Astrocyte (in vitro differentiated cells and primary cell): ENCODE results near the gene CHD6. TPM values are rescaled to one million over a fixed set of nuclear protein-coding genes. Genes with fewer than 3 reads are reported as not detected.

ENCODE experiments used
- DNase-seq: peaks from one replicate; pipeline ENCODE4 v3.0.0-alpha.2; 2010; ENCODE audit warnings: low read depth
- FAIRE-seq: peaks from 2 replicates; lab custom pipeline; 2011; peaks lifted over from hg19 to GRCh38; lab: Jason Lieb, UNC
- H2AFZ ChIP-seq: 2 replicates; pipeline ENCODE4 v1.6.0; 2012; ENCODE audit warnings: low read depth, low read length, inconsistent platforms
- H3K27ac ChIP-seq: 2 replicates; pipeline ENCODE4 v1.5.1; 2011; ENCODE audit warnings: low read depth, low read length, inconsistent platforms
- H3K27me3 ChIP-seq: 2 replicates; pipeline ENCODE4 v1.6.0; 2011; ENCODE audit warnings: low read length, inconsistent platforms; ENCODE audit not compliant: insufficient read depth
- H3K36me3 ChIP-seq: 2 replicates; pipeline ENCODE4 v1.5.1; 2011; ENCODE audit warnings: low read length, inconsistent platforms; ENCODE audit not compliant: insufficient read depth
- H3K4me1 ChIP-seq: 2 replicates; pipeline ENCODE4 v1.5.1; 2011; ENCODE audit warnings: low read length, inconsistent platforms; ENCODE audit not compliant: insufficient read depth
- H3K4me2 ChIP-seq: 2 replicates; pipeline ENCODE4 v1.6.0; 2012; ENCODE audit warnings: low read length, inconsistent platforms
- H3K4me3 ChIP-seq: 2 replicates; pipeline ENCODE4 v1.5.1; 2011; ENCODE audit warnings: low read depth, mild to moderate bottlenecking, low read length, inconsistent platforms; ENCODE audit not compliant: insufficient read depth
- H3K79me2 ChIP-seq: 2 replicates; pipeline ENCODE4 v1.6.0; 2012; ENCODE audit warnings: mild to moderate bottlenecking, low read length, inconsistent platforms; ENCODE audit not compliant: insufficient read depth
- H3K9ac ChIP-seq: 2 replicates; pipeline ENCODE4 v1.6.0; 2012; ENCODE audit warnings: mild to moderate bottlenecking, low read length, inconsistent platforms
- H3K9me3 ChIP-seq: 2 replicates; pipeline ENCODE4 v1.5.1; 2012; ENCODE audit warnings: low read depth, mild to moderate bottlenecking, low read length, inconsistent platforms; ENCODE audit not compliant: insufficient read depth
- H4K20me1 ChIP-seq: 2 replicates; pipeline ENCODE4 v1.6.0; 2012; ENCODE audit warnings: low read length, inconsistent platforms; ENCODE audit not compliant: insufficient read depth
- H3K27ac Mint-ChIP-seq: one replicate; pipeline ENCODE4 v1.8.0; 2021; ENCODE audit warnings: mild to moderate bottlenecking, mixed read lengths; ENCODE audit not compliant: unreplicated experiment
- H3K27me3 Mint-ChIP-seq: one replicate; pipeline ENCODE4 v1.8.0; 2021; ENCODE audit warnings: low read depth, mixed read lengths; ENCODE audit not compliant: unreplicated experiment
- H3K36me3 Mint-ChIP-seq: one replicate; pipeline ENCODE4 v1.8.0; 2021; ENCODE audit warnings: low read depth, mixed read lengths; ENCODE audit not compliant: unreplicated experiment
- H3K4me1 Mint-ChIP-seq: one replicate; pipeline ENCODE4 v1.8.0; 2021; ENCODE audit warnings: low read depth, mixed read lengths; ENCODE audit not compliant: unreplicated experiment
- H3K4me3 Mint-ChIP-seq: one replicate; pipeline ENCODE4 v1.8.0; 2021; ENCODE audit warnings: mild to moderate bottlenecking, moderate library complexity, mixed read lengths; ENCODE audit not compliant: unreplicated experiment
- H3K9me3 Mint-ChIP-seq: one replicate; pipeline ENCODE4 v1.8.0; 2021; ENCODE audit warnings: mild to moderate bottlenecking, mixed read lengths; ENCODE audit not compliant: unreplicated experiment
- EZH2 ChIP-seq: IDR thresholded peaks from 2 replicates; pipeline ENCODE4 v1.6.1; 2012; ENCODE audit warnings: mild to moderate bottlenecking, low read length, inconsistent platforms; ENCODE audit not compliant: insufficient read depth
- total RNA-seq: library from RNA; stranded (reverse); gene quantifications from 2 replicates; pipeline ENCODE4 v1.2.1, GENCODE V29; 2021
- TF ChIP-seq, protein P1 (sequence below): IDR thresholded peaks from 2 replicates; pipeline ENCODE4 v1.5.1; 2011; ENCODE audit warnings: low read depth, mild to moderate bottlenecking, inconsistent platforms, low read length, moderate library complexity; ENCODE audit not compliant: insufficient read depth

The CHD6 gene
- total RNA-seq, 1 donor from 2014 or later, result 44.7 TPM

DNA sequence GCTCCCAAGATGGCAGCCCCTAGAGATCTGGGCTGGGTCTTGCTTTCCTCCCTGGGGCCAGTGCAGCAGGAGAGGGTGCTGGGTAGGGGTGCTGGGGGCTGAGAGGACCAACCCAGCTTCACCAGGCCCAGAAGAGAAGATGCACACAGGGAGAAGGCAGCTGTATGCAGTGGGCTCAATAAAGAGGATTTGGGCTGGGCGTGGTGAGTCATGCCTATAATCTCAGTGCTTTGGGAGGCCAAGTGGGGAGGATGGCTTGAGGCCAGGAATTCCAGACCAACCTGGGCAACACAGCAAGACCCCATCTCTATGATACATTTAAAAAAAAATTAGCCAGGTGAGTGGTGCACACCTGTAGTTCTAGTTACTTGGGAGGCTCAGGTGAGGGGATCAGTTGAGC lies 225.9 kb downstream of the CHD6 start:
- Histone ChIP-seq H3K79me2 (no peaks in the 10 kb centered on the region), H3K4me3 (no peak overlapping the region), H3K9ac (no peak overlapping the region), H3K36me3 (no peaks in the 10 kb centered on the region), H4K20me1 (no peaks in the 10 kb centered on the region), H2AFZ (no peak overlapping the region), H3K4me2 (no peak overlapping the region), H3K27me3 (no peaks in the 10 kb centered on the region), H3K4me1 (no peaks in the 10 kb centered on the region), H3K9me3 (no peaks in the 10 kb centered on the region), H3K27ac (no peak overlapping the region)
- FAIRE-seq, result no peak
- peaks cover 12% of the 10 kb centered on the region for H3K27me3 Mint-ChIP-seq
- DNase-seq, result no peak
- H3K36me3 Mint-ChIP-seq, result no peaks in the 10 kb centered on the region
- H3K4me1 Mint-ChIP-seq, result peaks cover 3% of the 10 kb centered on the region
- H3K9me3 Mint-ChIP-seq, result peaks cover 3% of the 10 kb centered on the region
- TF ChIP-seq, protein P1, sequence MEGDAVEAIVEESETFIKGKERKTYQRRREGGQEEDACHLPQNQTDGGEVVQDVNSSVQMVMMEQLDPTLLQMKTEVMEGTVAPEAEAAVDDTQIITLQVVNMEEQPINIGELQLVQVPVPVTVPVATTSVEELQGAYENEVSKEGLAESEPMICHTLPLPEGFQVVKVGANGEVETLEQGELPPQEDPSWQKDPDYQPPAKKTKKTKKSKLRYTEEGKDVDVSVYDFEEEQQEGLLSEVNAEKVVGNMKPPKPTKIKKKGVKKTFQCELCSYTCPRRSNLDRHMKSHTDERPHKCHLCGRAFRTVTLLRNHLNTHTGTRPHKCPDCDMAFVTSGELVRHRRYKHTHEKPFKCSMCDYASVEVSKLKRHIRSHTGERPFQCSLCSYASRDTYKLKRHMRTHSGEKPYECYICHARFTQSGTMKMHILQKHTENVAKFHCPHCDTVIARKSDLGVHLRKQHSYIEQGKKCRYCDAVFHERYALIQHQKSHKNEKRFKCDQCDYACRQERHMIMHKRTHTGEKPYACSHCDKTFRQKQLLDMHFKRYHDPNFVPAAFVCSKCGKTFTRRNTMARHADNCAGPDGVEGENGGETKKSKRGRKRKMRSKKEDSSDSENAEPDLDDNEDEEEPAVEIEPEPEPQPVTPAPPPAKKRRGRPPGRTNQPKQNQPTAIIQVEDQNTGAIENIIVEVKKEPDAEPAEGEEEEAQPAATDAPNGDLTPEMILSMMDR, result no peak
- H3K27ac Mint-ChIP-seq, result no peak overlapping the region
- H3K4me3 Mint-ChIP-seq, result no peak overlapping the region

DNA sequence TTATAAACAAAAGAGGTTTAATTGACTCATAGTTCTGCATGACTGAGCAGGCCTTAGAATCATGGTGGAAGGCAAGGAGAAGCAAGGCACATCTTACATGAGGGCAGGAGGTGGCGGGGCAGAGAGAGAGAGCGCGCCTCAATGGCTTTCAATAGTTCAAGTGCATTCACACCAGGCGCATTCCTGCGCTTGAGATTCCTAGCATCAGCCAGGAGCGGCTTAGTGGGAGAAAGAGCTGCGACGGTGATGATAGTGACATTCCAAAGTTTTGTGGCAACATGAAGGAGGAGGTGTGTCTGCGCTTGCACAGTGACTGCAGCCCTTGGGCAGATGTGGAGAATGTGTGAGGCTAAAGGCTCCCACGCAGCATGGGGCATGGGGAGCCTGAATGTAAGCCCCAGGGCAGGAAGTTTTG lies 226.6 kb downstream of the CHD6 start:
- H3K4me3 Mint-ChIP-seq, result no peak overlapping the region
- no peaks in the 10 kb centered on the region for H3K27me3 ChIP-seq
- no peaks in the 10 kb centered on the region for H3K36me3 Mint-ChIP-seq
- peaks cover 3% of the 10 kb centered on the region for H3K9me3 Mint-ChIP-seq
- H2AFZ ChIP-seq, result peak overlapping the region; percentile 3
- DNase-seq (peak; percentile 44), FAIRE-seq (no peak)
- no peak overlapping the region for H3K27ac ChIP-seq
- TF ChIP-seq EZH2, result no peak
- TF ChIP-seq, protein P1, result no peak
- no peaks in the 10 kb centered on the region for H3K9me3 ChIP-seq
- no peak overlapping the region for H3K27ac Mint-ChIP-seq
- no peak overlapping the region for H3K4me2 ChIP-seq
- no peak overlapping the region for H3K4me3 ChIP-seq
- H4K20me1 ChIP-seq, result no peaks in the 10 kb centered on the region
- no peaks in the 10 kb centered on the region for H3K36me3 ChIP-seq
- no peak overlapping the region for H3K9ac ChIP-seq
- H3K27me3 Mint-ChIP-seq, result peaks cover 14% of the 10 kb centered on the region
- peaks cover 3% of the 10 kb centered on the region for H3K4me1 Mint-ChIP-seq
- no peaks in the 10 kb centered on the region for H3K4me1 ChIP-seq
- H3K79me2 ChIP-seq, result no peaks in the 10 kb centered on the region

DNA sequence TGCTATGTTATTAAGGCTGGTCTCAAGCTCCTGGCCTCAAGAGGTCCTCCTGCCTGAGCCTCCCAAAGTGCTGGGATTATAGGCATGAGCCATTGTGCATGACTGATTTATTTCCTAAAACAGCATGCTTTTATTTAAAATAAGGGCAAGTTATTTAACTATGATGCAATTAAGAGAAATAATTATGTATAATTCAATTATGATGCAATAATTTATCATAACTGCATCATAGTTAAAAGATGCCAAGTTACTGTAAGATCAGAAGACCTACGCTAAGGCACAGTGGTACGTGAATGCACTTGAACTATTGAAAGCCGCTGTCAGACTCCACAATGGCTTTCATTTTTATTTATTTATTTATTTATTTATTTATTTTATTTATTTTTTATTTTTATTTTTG lies 227.3 kb downstream of the CHD6 start:
- H3K9me3 Mint-ChIP-seq, result peaks cover 3% of the 10 kb centered on the region
- no peaks in the 10 kb centered on the region for H3K36me3 Mint-ChIP-seq
- Histone ChIP-seq H4K20me1 (no peaks in the 10 kb centered on the region), H3K4me1 (no peaks in the 10 kb centered on the region), H3K79me2 (no peaks in the 10 kb centered on the region), H3K9ac (no peak overlapping the region), H3K27me3 (no peaks in the 10 kb centered on the region), H3K4me3 (no peak overlapping the region), H3K4me2 (no peak overlapping the region), H3K27ac (no peak overlapping the region), H3K36me3 (no peaks in the 10 kb centered on the region), H2AFZ (no peak overlapping the region), H3K9me3 (no peaks in the 10 kb centered on the region)
- H3K4me1 Mint-ChIP-seq, result peaks cover 3% of the 10 kb centered on the region
- H3K27ac Mint-ChIP-seq, result no peak overlapping the region
- no peak overlapping the region for H3K4me3 Mint-ChIP-seq
- H3K27me3 Mint-ChIP-seq, result peaks cover 21% of the 10 kb centered on the region
- DNase-seq, result no peak
- FAIRE-seq, result no peak
- TF ChIP-seq EZH2, result no peak
- TF ChIP-seq, protein P1, result no peak
